NCI-H524 (cell line): ENCODE measurements around the gene PLEKHM3.

ENCODE experiments used
- DNase-seq, 2 experiments: peaks; one replicate each; lab custom pipeline; 2025; lab: John Stamatoyannopoulos, UW

Gene PLEKHM3

DNA sequence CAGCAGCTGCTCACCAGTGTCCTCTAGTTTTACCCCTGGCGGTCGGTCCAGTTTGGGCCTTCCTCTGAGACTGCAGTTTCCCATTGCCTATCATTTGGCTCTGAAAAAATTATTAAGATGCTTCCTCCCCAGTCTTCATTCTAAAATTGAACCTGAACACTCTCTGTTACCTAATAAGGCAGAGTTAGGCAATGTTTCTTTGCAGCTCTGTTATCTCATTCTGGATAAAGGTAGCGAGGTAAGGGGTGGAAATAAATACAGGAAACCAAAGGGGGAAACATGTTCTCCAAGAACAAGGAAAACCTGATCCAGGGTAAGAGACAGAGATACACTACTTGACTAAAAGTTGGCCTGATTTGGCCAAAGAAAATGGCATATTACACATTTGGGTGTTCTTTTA is 164.6 kb downstream of the PLEKHM3 start:
- DNase-seq: no peak

DNA sequence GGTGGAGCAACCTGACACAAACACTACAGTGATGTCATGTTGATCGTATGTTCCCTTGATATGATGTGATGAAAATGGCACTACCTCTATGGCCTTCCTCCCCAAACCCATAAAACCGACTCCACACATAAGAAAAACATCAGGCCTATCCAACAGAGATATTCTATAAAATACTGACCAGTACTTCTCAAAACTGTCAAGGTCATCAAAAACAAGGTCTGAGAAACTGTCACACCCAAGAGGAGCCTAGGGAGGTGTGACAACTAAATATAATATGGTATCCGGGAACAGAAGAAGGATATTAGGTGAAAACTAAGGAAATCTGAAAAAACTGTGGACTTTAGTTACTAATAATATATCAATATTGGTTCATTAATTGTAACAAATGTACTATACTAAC is 169.7 kb downstream of the PLEKHM3 start:
- DNase-seq: no peak

DNA sequence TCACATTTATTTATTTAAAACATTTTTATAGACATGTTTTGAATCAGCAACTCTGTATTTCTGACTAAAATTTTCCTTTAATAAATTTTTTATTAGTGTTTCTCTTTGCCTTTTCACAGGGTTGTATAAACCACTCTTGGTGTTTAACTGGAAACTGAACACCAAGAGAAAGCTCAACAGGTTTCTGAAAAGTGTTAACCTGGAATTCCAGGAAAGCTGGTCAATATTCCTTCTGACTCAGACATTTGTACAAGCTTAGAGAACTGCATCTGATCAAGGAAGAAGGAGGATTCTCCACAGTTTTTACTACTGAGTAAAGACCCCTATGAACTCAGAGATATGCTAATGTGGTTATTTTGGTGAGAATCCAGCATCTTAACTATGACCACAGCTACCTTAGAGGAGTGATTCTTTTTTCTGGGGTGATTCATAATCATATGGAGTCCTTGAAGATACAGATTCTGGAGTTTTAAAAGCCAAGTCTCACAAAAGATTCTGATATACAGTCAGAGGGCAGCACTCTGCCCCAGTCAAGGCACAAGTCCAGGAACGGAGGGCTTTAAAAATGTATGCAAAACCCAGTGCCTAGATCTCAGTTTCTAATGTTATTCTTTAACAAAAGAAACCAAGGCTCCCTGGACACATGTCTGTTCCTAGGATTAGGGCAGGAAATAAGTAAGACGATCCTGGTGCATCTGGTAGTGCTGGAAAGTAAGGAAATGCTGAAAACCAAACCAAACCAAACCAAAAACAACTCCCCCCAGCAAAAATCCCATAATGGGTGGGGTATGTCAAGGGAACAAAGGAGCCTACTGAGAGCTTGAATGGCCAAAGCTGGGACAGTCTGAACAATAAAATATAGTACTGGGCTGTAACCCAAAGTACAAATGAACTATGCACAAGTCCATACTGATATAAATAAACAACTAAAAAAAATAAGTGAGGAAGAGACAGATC is 170.6 kb downstream of the PLEKHM3 start:
- DNase-seq: no peak

- DNase-seq: no peak
Measured at GRCh38 chr2:207852791-207853190, 172.5 kb downstream of the PLEKHM3 start.

DNA sequence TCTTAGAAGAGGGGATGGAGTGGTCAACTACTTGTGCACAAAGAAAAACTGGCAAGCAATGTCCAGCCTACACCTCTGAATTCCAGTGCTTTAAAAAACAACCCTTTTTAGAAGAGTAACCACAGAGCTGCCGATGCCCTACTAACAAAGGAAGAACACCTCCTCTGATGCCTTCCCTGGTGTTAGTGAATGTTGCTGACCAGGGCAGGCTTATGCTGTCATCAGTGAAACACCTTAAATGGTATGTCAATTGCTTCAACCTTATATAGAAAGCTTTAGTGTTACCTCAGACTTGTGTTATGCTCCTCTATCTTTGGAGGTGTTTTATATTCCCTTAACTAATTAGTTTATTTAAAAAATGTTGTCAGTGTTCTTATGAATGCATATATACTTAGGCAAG is 175.9 kb downstream of the PLEKHM3 start:
- no peak for DNase-seq

- no peak for DNase-seq
Measured at GRCh38 chr2:207848545-207848928, 176.8 kb downstream of the PLEKHM3 start.

DNA sequence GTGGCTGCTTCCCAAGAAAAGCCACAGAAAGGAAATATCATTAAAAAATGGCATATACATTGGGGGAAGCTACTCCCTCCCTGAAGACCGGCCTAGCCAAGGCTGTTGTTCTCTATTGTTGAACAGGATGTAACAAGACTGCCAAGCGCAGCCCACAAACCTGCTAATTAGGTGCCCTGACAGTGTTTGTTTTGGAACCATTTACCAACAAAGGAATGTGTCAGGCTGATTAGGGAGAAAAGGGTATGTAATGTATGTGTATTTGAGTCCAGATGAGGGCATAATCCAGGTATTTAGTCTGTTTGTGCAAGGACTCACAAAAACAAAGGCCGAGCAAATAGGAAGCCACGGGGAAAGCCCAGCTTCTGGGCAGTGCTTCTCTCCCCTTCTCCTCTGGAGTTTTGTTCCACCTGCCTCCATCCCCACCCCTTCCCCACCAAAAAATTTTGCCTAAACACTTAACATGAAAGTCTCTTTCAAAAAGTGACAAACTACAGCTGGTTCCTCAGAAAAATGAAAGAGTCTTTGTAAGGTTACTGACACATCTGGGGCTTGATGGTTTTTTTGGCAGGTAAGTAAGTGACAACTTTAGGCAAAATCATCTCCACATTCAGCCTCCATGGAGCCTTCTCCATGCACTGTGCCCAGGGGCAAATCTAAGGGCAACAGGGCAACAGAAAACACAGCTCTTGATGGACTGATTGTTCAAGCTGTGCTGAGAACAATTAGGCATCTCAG is 177.4 kb downstream of the PLEKHM3 start:
- no peak for DNase-seq

- DNase-seq: no peak
Measured at GRCh38 chr2:207847098-207847806, 178.1 kb downstream of the PLEKHM3 start.

GRCh38 chr2:207845202-207845864 is 180.0 kb downstream of the PLEKHM3 start:
- no peak for DNase-seq

GRCh38 chr2:207844648-207845047 is 180.7 kb downstream of the PLEKHM3 start:
- no peak for DNase-seq

DNA sequence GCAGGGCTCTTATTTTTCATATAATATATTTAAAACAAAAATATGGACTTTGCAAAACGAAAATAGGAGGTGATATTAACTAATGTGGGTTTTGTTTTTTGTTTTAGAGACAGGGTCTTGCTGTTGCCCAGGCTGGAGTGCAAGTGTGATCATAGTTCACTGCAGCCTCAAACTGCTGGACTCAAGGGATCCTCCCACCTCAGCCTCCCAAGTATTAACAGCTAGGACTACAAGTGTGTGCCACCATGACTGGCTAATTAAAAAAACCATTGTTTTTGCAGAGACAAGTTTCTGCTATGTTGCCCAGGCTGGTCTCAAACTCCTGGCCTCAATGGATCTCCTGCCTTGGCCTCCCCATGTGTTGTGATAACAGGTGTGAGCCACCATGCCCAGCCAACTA is 185.2 kb downstream of the PLEKHM3 start:
- DNase-seq: no peak

DNA sequence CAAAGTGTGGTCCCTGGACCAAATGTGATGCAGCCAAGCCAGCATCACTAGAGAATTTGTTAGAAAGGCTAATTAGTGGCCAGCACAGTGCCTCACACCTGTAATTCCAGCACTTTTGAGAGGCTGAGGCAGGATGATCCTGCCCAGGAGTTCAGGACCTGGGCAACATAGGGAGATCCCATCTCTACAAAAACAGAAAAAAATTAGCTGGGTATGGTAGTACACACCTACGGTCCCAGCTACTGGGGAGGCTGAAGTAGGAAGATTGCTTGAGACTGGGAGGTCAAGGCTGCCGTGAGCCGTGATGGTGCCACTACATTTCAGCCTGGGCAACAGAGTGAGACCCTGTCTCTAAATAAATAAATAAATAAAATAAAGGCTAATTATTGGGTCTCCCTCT is 185.8 kb downstream of the PLEKHM3 start:
- no peak for DNase-seq

DNA sequence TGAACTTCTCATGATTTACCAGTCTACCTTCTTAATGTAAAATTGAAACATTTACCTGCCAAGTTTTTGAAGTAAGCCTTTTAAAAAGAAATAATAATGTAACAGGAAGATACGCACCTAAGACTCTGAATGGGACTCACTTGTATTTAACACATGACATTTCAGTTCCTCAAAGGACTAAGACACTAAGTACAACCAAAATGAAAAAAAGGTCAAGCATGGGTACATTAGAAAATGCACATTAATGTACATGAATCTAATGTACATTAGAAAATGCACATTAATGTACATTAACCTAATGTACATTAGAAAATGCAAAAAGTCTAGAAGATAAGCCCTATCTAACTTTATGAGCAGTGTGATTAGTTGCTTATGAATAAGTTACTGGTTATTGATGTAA is 186.3 kb downstream of the PLEKHM3 start:
- no peak for DNase-seq

DNA sequence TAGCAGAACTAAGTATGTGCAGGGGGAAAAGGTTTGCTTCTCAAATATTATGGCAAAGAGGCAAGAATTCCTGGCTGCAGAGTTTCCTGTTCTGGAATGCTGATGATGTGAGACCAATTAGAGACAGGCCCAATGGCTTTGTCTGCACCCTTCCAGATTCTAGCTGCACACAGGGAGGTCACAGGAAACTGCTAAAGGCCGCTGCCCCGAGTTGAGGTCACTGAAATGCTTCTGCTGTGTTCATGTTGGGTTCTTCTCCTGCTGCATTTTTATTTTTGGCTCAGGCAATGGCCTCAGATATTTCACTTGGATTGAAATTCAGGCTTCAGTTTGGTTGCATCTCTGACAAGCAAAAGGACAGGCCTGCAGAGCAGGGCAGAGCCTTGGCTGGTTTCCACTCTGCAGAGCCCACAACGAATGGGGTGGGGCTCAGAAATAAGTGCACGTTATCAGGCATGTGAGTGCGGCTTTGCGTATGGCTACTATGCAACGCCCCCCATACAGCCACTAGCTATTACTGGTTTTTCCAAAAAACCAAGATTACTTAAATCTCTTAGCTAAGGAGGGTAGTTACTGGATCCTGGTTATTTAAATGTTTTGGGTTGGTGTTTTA is 188.7 kb downstream of the PLEKHM3 start:
- no peak for DNase-seq

- no peak for DNase-seq
Measured at GRCh38 chr2:207835805-207836204, 189.5 kb downstream of the PLEKHM3 start.

GRCh38 chr2:207833251-207833751 is 192.0 kb downstream of the PLEKHM3 start:
- no peak for DNase-seq

DNA sequence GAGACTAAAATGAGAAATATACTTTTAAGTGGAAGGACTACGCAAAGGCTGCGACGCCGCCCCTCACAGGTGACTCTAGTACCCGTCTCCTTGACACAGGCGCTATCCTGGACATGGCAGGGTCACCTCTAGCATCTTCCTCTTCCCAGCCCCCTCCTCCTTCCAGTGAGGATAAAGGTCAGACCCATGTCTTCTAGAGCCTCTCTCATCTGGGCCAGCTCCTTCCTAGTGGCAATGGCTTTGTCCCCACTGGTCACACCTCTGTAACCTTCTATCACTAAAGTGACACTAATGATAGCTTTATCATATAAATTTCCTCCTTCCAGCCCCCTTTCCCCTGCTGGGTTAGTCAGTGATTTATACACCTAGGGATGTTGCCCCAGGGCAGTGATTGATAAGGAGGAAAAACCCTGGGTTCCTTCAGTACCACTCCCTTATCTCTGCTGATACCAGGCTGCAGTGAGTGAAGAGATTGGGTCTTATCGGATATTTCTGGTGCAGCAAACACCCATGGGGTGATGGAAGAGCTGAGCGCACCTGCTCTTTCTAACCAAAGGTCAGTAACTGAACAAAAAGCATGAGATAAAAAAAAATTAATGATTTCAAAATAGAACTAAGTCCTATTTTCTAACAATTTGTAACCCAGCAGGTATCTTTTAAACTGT is 193.6 kb downstream of the PLEKHM3 start:
- DNase-seq: no peak

DNA sequence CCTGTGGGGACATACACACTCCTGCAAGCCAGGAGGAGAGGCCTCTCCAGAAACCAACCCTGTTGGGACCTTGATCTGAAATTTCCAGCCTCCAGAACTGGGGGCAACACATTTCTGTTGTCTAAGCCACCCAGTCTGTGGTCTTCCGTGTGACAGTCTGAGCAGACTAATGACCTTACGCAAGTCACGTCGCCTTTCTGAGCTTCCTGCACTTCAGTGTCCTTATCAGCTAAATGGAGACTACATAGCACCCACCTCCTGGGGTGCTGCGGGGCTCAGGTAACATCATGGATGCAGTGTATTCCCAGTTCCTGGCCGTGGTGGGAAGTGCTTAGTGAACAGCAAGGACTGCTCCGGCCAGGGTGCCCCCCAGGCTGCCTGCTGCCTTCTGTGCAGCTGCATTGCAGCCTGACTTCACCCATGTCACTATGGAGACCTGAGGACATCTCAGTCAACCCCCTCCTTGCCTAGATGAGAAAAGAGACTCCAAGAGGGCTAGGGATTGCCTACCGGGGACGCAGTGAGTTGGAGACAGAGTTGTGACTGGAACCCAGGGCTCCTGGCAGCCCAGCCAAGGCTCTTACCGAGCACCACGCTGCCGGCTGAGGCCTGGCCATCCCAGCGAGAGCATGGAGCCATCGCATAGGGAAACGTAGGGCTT is 194.4 kb downstream of the PLEKHM3 start:
- DNase-seq: no peak

DNA sequence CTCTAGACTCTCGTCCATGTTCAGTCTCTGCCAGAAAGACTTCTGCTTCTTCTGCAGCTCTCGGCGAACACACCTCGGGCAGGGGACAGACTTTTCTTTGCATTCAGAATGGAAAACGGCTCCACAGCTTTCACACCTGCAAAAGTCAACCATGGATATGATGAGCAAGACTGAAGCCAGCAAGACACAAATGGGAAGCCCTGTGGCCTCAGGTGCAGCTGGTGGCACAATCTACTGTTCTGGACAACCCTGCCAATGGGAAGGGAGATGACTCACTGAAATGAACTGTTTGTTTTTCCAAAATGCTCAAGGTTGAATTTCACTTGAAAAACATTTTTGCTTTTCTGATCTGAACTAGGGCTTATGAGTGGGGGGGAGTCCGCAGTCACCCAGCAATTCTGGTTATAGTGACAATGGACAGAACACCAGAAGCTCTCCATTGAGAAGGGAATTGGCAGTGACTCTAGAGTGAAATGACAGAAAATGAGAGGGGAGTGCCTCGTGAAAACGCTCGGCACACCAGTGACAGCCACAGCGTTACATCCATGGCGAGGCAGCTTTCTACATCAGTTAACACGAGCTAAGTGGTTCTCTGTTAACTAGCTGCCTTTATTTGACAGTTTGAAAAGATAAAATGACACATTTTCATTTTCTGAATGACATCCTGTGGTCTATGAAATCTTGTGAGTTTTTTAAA is 196.8 kb downstream of the PLEKHM3 start:
- no peak for DNase-seq

- no peak for DNase-seq
Measured at GRCh38 chr2:207825978-207826377, 199.3 kb downstream of the PLEKHM3 start.
